RWPE2 (cell line): ENCODE measurements around the gene CARD10.
A peak's percentile ranks its signal among the peaks of the same experiment; 100 is the strongest.

Experiments used
- ATAC-seq: fragments of 200-7000 bp; cut with Tn5 transposase; 3 replicates; pipeline ENCODE4 v1.9.1; 2021; ENCODE audit warnings: low read depth
- DNase-seq: peaks from one replicate; pipeline ENCODE4 v3.0.0-alpha.2; 2020; ENCODE audit warnings: low spot score
- H3K27ac ChIP-seq: fragments of 450-650 bp; 2 replicates; pipeline ENCODE4 v1.5.1; 2017; ENCODE audit warnings: mild to moderate bottlenecking; ENCODE audit not compliant: poor library complexity, severe bottlenecking
- H3K27me3 ChIP-seq: fragments of 250-450 bp; sonication (Bioruptor Pico); 2 replicates; pipeline ENCODE4 v1.5.1; 2021; ENCODE audit warnings: mild to moderate bottlenecking, moderate library complexity; ENCODE audit not compliant: insufficient read depth, poor library complexity, severe bottlenecking
- H3K36me3 ChIP-seq: fragments of 250-450 bp; sonication (Bioruptor Pico); 2 replicates; pipeline ENCODE4 v1.5.1; 2020; ENCODE audit warnings: low read depth, mild to moderate bottlenecking, moderate library complexity
- H3K4me1 ChIP-seq: fragments of 250-450 bp; sonication (Bioruptor Pico); 2 replicates; pipeline ENCODE4 v1.5.1; 2021; ENCODE audit warnings: mild to moderate bottlenecking, moderate library complexity; ENCODE audit not compliant: insufficient read depth, poor library complexity, severe bottlenecking
- H3K4me3 ChIP-seq: fragments of 250-450 bp; sonication (Bioruptor Pico); 2 replicates; pipeline ENCODE4 v1.5.1; 2021; ENCODE audit warnings: mild to moderate bottlenecking, moderate library complexity; ENCODE audit not compliant: severe bottlenecking
- H3K9me3 ChIP-seq: fragments of 250-450 bp; sonication (Bioruptor Pico); 2 replicates; pipeline ENCODE4 v1.5.1; 2021; ENCODE audit warnings: mild to moderate bottlenecking, moderate library complexity; ENCODE audit not compliant: severe bottlenecking
- CTCF ChIP-seq: fragments of 450-650 bp; IDR thresholded peaks from one replicate; pipeline ENCODE4 v1.5.1; 2017; ENCODE audit warnings: mild to moderate bottlenecking, moderate library complexity; ENCODE audit not compliant: poor library complexity, severe bottlenecking

CARD10 gene

GRCh38 chr22:37514526-37515051 lies 4.6 kb downstream of the CARD10 start:
- DNase-seq = peak; percentile 56
- Histone ChIP-seq H3K4me3 (no peak overlapping the region), H3K4me1 (peaks cover 43% of the 10 kb centered on the region), H3K36me3 (peaks cover 70% of the 10 kb centered on the region), H3K27ac (peak overlapping the region; percentile 73), H3K27me3 (no peaks in the 10 kb centered on the region), H3K9me3 (no peaks in the 10 kb centered on the region)
- no peak for TF ChIP-seq CTCF
- no peak for ATAC-seq

GRCh38 chr22:37511395-37512104 lies 7.7 kb downstream of the CARD10 start:
- H3K4me1 ChIP-seq = peaks cover 48% of the 10 kb centered on the region
- ATAC-seq (no peak), DNase-seq (no peak)
- H3K36me3 ChIP-seq = peaks cover 85% of the 10 kb centered on the region
- no peak overlapping the region for H3K4me3 ChIP-seq
- no peaks in the 10 kb centered on the region for H3K9me3 ChIP-seq
- H3K27me3 ChIP-seq = no peaks in the 10 kb centered on the region
- H3K27ac ChIP-seq = peak overlapping the region; percentile 73
- no peak for TF ChIP-seq CTCF

GRCh38 chr22:37510091-37510490 lies 9.1 kb downstream of the CARD10 start:
- Histone ChIP-seq H3K27ac (peak overlapping the region; percentile 73), H3K4me3 (no peak overlapping the region), H3K9me3 (no peaks in the 10 kb centered on the region), H3K4me1 (peaks cover 48% of the 10 kb centered on the region), H3K27me3 (no peaks in the 10 kb centered on the region), H3K36me3 (peaks cover 85% of the 10 kb centered on the region)
- ATAC-seq (no peak), DNase-seq (peak; percentile 58)
- TF ChIP-seq CTCF = no peak

- Histone ChIP-seq H3K27me3 (no peaks in the 10 kb centered on the region), H3K36me3 (peaks cover 85% of the 10 kb centered on the region), H3K27ac (peak overlapping the region; percentile 73), H3K9me3 (no peaks in the 10 kb centered on the region), H3K4me3 (no peak overlapping the region), H3K4me1 (peaks cover 51% of the 10 kb centered on the region)
- ATAC-seq (0 out of 3 replicates have a peak, but pooled peaks have one; percentile 9), DNase-seq (no peak)
- TF ChIP-seq CTCF = no peak
Observed at GRCh38 chr22:37509059-37509860, 10.0 kb downstream of the CARD10 start.
